Neural progenitor cell (in vitro differentiated cells): Measurements from ENCODE around the gene ANKDD1B.

Experiments used
- EZH2phosphoT487 ChIP-seq: fragments of 200-600 bp; sonication (generic); IDR thresholded peaks from 2 replicates; pipeline ENCODE4 v1.6.1; 2017; ENCODE audit warnings: antibody characterized with exemption
- TF ChIP-seq, protein P1 (sequence below): fragments of 200-600 bp; sonication (generic); IDR thresholded peaks from 2 replicates; pipeline ENCODE4 v1.5.1; 2017; ENCODE audit warnings: antibody characterized with exemption, mild to moderate bottlenecking

DNA sequence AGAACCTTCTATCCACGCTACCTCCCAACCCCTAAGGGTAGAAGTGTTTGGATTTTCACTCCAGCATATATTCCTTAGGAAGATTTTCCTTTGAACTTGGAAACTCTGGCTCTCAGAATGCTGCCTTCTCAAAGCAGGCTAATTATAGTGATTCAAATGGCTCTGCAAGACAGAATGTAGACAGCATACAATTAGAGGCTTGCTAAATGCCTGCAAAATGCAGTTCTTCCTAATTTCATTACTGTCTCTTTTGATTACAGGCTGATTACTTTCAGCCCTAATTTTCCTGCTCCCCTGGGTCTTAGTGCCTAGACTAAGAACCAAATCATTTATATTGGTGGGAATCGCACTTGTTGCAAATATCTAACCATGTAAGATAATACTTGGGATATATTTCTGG is 50.8 kb downstream of the ANKDD1B start:
- TF ChIP-seq, protein P1, sequence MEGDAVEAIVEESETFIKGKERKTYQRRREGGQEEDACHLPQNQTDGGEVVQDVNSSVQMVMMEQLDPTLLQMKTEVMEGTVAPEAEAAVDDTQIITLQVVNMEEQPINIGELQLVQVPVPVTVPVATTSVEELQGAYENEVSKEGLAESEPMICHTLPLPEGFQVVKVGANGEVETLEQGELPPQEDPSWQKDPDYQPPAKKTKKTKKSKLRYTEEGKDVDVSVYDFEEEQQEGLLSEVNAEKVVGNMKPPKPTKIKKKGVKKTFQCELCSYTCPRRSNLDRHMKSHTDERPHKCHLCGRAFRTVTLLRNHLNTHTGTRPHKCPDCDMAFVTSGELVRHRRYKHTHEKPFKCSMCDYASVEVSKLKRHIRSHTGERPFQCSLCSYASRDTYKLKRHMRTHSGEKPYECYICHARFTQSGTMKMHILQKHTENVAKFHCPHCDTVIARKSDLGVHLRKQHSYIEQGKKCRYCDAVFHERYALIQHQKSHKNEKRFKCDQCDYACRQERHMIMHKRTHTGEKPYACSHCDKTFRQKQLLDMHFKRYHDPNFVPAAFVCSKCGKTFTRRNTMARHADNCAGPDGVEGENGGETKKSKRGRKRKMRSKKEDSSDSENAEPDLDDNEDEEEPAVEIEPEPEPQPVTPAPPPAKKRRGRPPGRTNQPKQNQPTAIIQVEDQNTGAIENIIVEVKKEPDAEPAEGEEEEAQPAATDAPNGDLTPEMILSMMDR: no peak
- no peak for TF ChIP-seq EZH2phosphoT487
